ENCODE data around the gene WNK1.

The WNK1 gene

GRCh38 chr12:830111-830867 lies 77.9 kb downstream of the WNK1 start:
- H3K27me3 ChIP-seq, result no peaks in the 10 kb centered on the region
- TF ChIP-seq CTCF (IDR thresholded peaks at IDR 0.05; ENCODE audit: low read depth, low read length), result no peak

GRCh38 chr12:835754-836518 lies 83.6 kb downstream of the WNK1 start:
- Histone ChIP-seq H3K27me3 (no peaks in the 10 kb centered on the region), H3K4me1 (peaks cover 4% of the 10 kb centered on the region; the same call in 1 of the 2 replicates), H3K9me3 (no peaks in the 10 kb centered on the region), H3K36me3 (peaks cover 26% of the 10 kb centered on the region), H3K4me3 (ENCODE audit: low read depth, low read length) (no peak overlapping the region)
- no peak for DNase-seq
- TF ChIP-seq CTCF (IDR thresholded peaks at IDR 0.05; ENCODE audit: low read depth, low read length), result no peak

More at GRCh38 chr12:830111-830867, 77.9 kb downstream of the WNK1 start:
- Histone ChIP-seq H3K4me1 (no peaks in the 10 kb centered on the region; the same call in 1 of the 2 replicates), H3K9me3 (no peaks in the 10 kb centered on the region), H3K4me3 (ENCODE audit: low read depth, low read length) (no peak overlapping the region), H3K36me3 (peaks cover 62% of the 10 kb centered on the region)
- no peak for DNase-seq

- peaks cover 20% of the 10 kb centered on the region for H3K36me3 ChIP-seq
- TF ChIP-seq CTCF (IDR thresholded peaks at IDR 0.05; ENCODE audit: low read depth, low read length), result no peak
- DNase-seq, result no peak
Observed at GRCh38 chr12:836952-837351, 84.6 kb downstream of the WNK1 start.

GRCh38 chr12:837548-837947 lies 85.2 kb downstream of the WNK1 start:
- no peak for TF ChIP-seq CTCF (IDR thresholded peaks at IDR 0.05; ENCODE audit: low read depth, low read length)
- Histone ChIP-seq H3K9me3 (no peaks in the 10 kb centered on the region), H3K4me3 (ENCODE audit: low read depth, low read length) (no peak overlapping the region), H3K36me3 (peaks cover 16% of the 10 kb centered on the region), H3K4me1 (peaks cover 4% of the 10 kb centered on the region; the same call in 1 of the 2 replicates), H3K27me3 (no peaks in the 10 kb centered on the region)
- DNase-seq, result no peak

More at GRCh38 chr12:836952-837351, 84.6 kb downstream of the WNK1 start:
- Histone ChIP-seq H3K9me3 (no peaks in the 10 kb centered on the region), H3K4me1 (peaks cover 4% of the 10 kb centered on the region; the same call in 1 of the 2 replicates), H3K27me3 (no peaks in the 10 kb centered on the region), H3K4me3 (ENCODE audit: low read depth, low read length) (no peak overlapping the region)

GRCh38 chr12:843609-844008 lies 91.2 kb downstream of the WNK1 start:
- Histone ChIP-seq H3K4me1 (no peaks in the 10 kb centered on the region), H3K9me3 (no peaks in the 10 kb centered on the region), H3K36me3 (no peaks in the 10 kb centered on the region; the same call in 1 of the 2 replicates), H3K4me3 (ENCODE audit: low read depth, low read length) (no peak overlapping the region), H3K27me3 (no peaks in the 10 kb centered on the region)
- DNase-seq, result no peak
- no peak for TF ChIP-seq CTCF (IDR thresholded peaks at IDR 0.05; ENCODE audit: low read depth, low read length)
